Measurements from ENCODE around the gene TTC39B.

The TTC39B gene

GRCh38 chr9:15182730-15183129 is 124.3 kb downstream of the TTC39B start:
- H2AFZ ChIP-seq (ENCODE audit: low read length, unreplicated experiment): no peak overlapping the region

GRCh38 chr9:15182101-15182551 is 124.9 kb downstream of the TTC39B start:
- Histone ChIP-seq H3K4me1 (ENCODE audit: control insufficient read depth, insufficient read depth, low read length, unreplicated experiment) (no peaks in the 10 kb centered on the region), H3K27me3 (ENCODE audit: insufficient read depth, low read length) (no peaks in the 10 kb centered on the region), H3K27ac (ENCODE audit: low read depth, low read length) (no peak overlapping the region), H3K79me2 (ENCODE audit: control insufficient read depth, insufficient read depth, low read length, unreplicated experiment) (no peaks in the 10 kb centered on the region), H3K4me3 (ENCODE audit: low read depth, low read length) (no peak overlapping the region), H3K36me3 (ENCODE audit: insufficient read depth, low read length) (peaks cover 15% of the 10 kb centered on the region), H2AFZ (ENCODE audit: low read length, unreplicated experiment) (no peak overlapping the region)

More at GRCh38 chr9:15182730-15183129, 124.3 kb downstream of the TTC39B start:
- no peaks in the 10 kb centered on the region for H3K27me3 ChIP-seq (ENCODE audit: insufficient read depth, low read length)
- no peaks in the 10 kb centered on the region for H3K4me1 ChIP-seq (ENCODE audit: control insufficient read depth, insufficient read depth, low read length, unreplicated experiment)
- no peaks in the 10 kb centered on the region for H3K79me2 ChIP-seq (ENCODE audit: control insufficient read depth, insufficient read depth, low read length, unreplicated experiment)
- H3K4me3 ChIP-seq (ENCODE audit: low read depth, low read length): no peak overlapping the region
- peaks cover 15% of the 10 kb centered on the region for H3K36me3 ChIP-seq (ENCODE audit: insufficient read depth, low read length)
- no peak overlapping the region for H3K27ac ChIP-seq (ENCODE audit: low read depth, low read length)

GRCh38 chr9:15180124-15180523 is 126.9 kb downstream of the TTC39B start:
- no peak overlapping the region for H3K27ac ChIP-seq (ENCODE audit: low read depth, low read length)
- no peaks in the 10 kb centered on the region for H3K4me1 ChIP-seq (ENCODE audit: control insufficient read depth, insufficient read depth, low read length, unreplicated experiment)
- H3K36me3 ChIP-seq (ENCODE audit: insufficient read depth, low read length): peaks cover 18% of the 10 kb centered on the region
- H3K79me2 ChIP-seq (ENCODE audit: control insufficient read depth, insufficient read depth, low read length, unreplicated experiment): no peaks in the 10 kb centered on the region
- no peak overlapping the region for H2AFZ ChIP-seq (ENCODE audit: low read length, unreplicated experiment)
- no peak overlapping the region for H3K4me3 ChIP-seq (ENCODE audit: low read depth, low read length)
- H3K27me3 ChIP-seq (ENCODE audit: insufficient read depth, low read length): no peaks in the 10 kb centered on the region

- Histone ChIP-seq H3K36me3 (ENCODE audit: insufficient read depth, low read length) (peaks cover 23% of the 10 kb centered on the region), H2AFZ (ENCODE audit: low read length, unreplicated experiment) (no peak overlapping the region), H3K79me2 (ENCODE audit: control insufficient read depth, insufficient read depth, low read length, unreplicated experiment) (no peaks in the 10 kb centered on the region), H3K27ac (ENCODE audit: low read depth, low read length) (no peak overlapping the region), H3K4me1 (ENCODE audit: control insufficient read depth, insufficient read depth, low read length, unreplicated experiment) (no peaks in the 10 kb centered on the region), H3K27me3 (ENCODE audit: insufficient read depth, low read length) (no peaks in the 10 kb centered on the region), H3K4me3 (ENCODE audit: low read depth, low read length) (no peak overlapping the region)
Measured at GRCh38 chr9:15178631-15179030, 128.4 kb downstream of the TTC39B start.

GRCh38 chr9:15176836-15177235 is 130.2 kb downstream of the TTC39B start:
- H3K36me3 ChIP-seq (ENCODE audit: insufficient read depth, low read length): peaks cover 18% of the 10 kb centered on the region
- no peak overlapping the region for H2AFZ ChIP-seq (ENCODE audit: low read length, unreplicated experiment)
- no peaks in the 10 kb centered on the region for H3K79me2 ChIP-seq (ENCODE audit: control insufficient read depth, insufficient read depth, low read length, unreplicated experiment)
- H3K4me1 ChIP-seq (ENCODE audit: control insufficient read depth, insufficient read depth, low read length, unreplicated experiment): no peaks in the 10 kb centered on the region
- H3K27ac ChIP-seq (ENCODE audit: low read depth, low read length): no peak overlapping the region
- H3K27me3 ChIP-seq (ENCODE audit: insufficient read depth, low read length): no peaks in the 10 kb centered on the region
- H3K4me3 ChIP-seq (ENCODE audit: low read depth, low read length): no peak overlapping the region

- Histone ChIP-seq H3K27me3 (ENCODE audit: insufficient read depth, low read length) (no peaks in the 10 kb centered on the region), H3K4me1 (ENCODE audit: control insufficient read depth, insufficient read depth, low read length, unreplicated experiment) (peaks cover 20% of the 10 kb centered on the region), H3K4me3 (ENCODE audit: low read depth, low read length) (no peak overlapping the region), H3K36me3 (ENCODE audit: insufficient read depth, low read length) (peaks cover 3% of the 10 kb centered on the region; the same call in 1 of the 2 replicates), H3K27ac (ENCODE audit: low read depth, low read length) (no peak overlapping the region), H2AFZ (ENCODE audit: low read length, unreplicated experiment) (no peak overlapping the region), H3K79me2 (ENCODE audit: control insufficient read depth, insufficient read depth, low read length, unreplicated experiment) (no peaks in the 10 kb centered on the region)
Measured at GRCh38 chr9:15163931-15164330, 143.1 kb downstream of the TTC39B start.

- Histone ChIP-seq H3K36me3 (ENCODE audit: insufficient read depth, low read length) (peaks cover 3% of the 10 kb centered on the region; the same call in 1 of the 2 replicates), H3K27me3 (ENCODE audit: insufficient read depth, low read length) (no peaks in the 10 kb centered on the region), H3K4me3 (ENCODE audit: low read depth, low read length) (no peak overlapping the region), H3K4me1 (ENCODE audit: control insufficient read depth, insufficient read depth, low read length, unreplicated experiment) (peaks cover 41% of the 10 kb centered on the region), H3K79me2 (ENCODE audit: control insufficient read depth, insufficient read depth, low read length, unreplicated experiment) (no peaks in the 10 kb centered on the region), H2AFZ (ENCODE audit: low read length, unreplicated experiment) (no peak overlapping the region), H3K27ac (ENCODE audit: low read depth, low read length) (no peak overlapping the region)
Measured at GRCh38 chr9:15161753-15162152, 145.3 kb downstream of the TTC39B start.

GRCh38 chr9:15160673-15161072 is 146.3 kb downstream of the TTC39B start:
- Histone ChIP-seq H2AFZ (ENCODE audit: low read length, unreplicated experiment) (no peak overlapping the region), H3K4me3 (ENCODE audit: low read depth, low read length) (no peak overlapping the region), H3K36me3 (ENCODE audit: insufficient read depth, low read length) (peaks cover 3% of the 10 kb centered on the region; the same call in 1 of the 2 replicates), H3K27me3 (ENCODE audit: insufficient read depth, low read length) (no peaks in the 10 kb centered on the region), H3K79me2 (ENCODE audit: control insufficient read depth, insufficient read depth, low read length, unreplicated experiment) (no peaks in the 10 kb centered on the region), H3K27ac (ENCODE audit: low read depth, low read length) (peak overlapping the region; percentile 66), H3K4me1 (ENCODE audit: control insufficient read depth, insufficient read depth, low read length, unreplicated experiment) (peaks cover 52% of the 10 kb centered on the region)

GRCh38 chr9:15158064-15158463 is 149.0 kb downstream of the TTC39B start:
- Histone ChIP-seq H3K27me3 (ENCODE audit: insufficient read depth, low read length) (no peaks in the 10 kb centered on the region), H2AFZ (ENCODE audit: low read length, unreplicated experiment) (no peak overlapping the region), H3K4me3 (ENCODE audit: low read depth, low read length) (no peak overlapping the region), H3K4me1 (ENCODE audit: control insufficient read depth, insufficient read depth, low read length, unreplicated experiment) (peaks cover 59% of the 10 kb centered on the region), H3K79me2 (ENCODE audit: control insufficient read depth, insufficient read depth, low read length, unreplicated experiment) (no peaks in the 10 kb centered on the region), H3K27ac (ENCODE audit: low read depth, low read length) (peak overlapping the region; percentile 89), H3K36me3 (ENCODE audit: insufficient read depth, low read length) (peaks cover 3% of the 10 kb centered on the region; the same call in 1 of the 2 replicates)

GRCh38 chr9:15157381-15157780 is 149.6 kb downstream of the TTC39B start:
- H3K27me3 ChIP-seq (ENCODE audit: insufficient read depth, low read length): no peaks in the 10 kb centered on the region
- H3K36me3 ChIP-seq (ENCODE audit: insufficient read depth, low read length): peaks cover 3% of the 10 kb centered on the region; the same call in 1 of the 2 replicates
- H3K4me1 ChIP-seq (ENCODE audit: control insufficient read depth, insufficient read depth, low read length, unreplicated experiment): peaks cover 59% of the 10 kb centered on the region
- peak overlapping the region; percentile 89 for H3K27ac ChIP-seq (ENCODE audit: low read depth, low read length)
- H3K4me3 ChIP-seq (ENCODE audit: low read depth, low read length): no peak overlapping the region
- H2AFZ ChIP-seq (ENCODE audit: low read length, unreplicated experiment): no peak overlapping the region
- no peaks in the 10 kb centered on the region for H3K79me2 ChIP-seq (ENCODE audit: control insufficient read depth, insufficient read depth, low read length, unreplicated experiment)

- Histone ChIP-seq H3K27me3 (ENCODE audit: insufficient read depth, low read length) (no peaks in the 10 kb centered on the region), H3K36me3 (ENCODE audit: insufficient read depth, low read length) (peaks cover 3% of the 10 kb centered on the region; the same call in 1 of the 2 replicates), H3K4me3 (ENCODE audit: low read depth, low read length) (no peak overlapping the region), H3K79me2 (ENCODE audit: control insufficient read depth, insufficient read depth, low read length, unreplicated experiment) (no peaks in the 10 kb centered on the region), H2AFZ (ENCODE audit: low read length, unreplicated experiment) (no peak overlapping the region), H3K4me1 (ENCODE audit: control insufficient read depth, insufficient read depth, low read length, unreplicated experiment) (peaks cover 61% of the 10 kb centered on the region), H3K27ac (ENCODE audit: low read depth, low read length) (peak overlapping the region; percentile 89)
Measured at GRCh38 chr9:15156241-15156640, 150.8 kb downstream of the TTC39B start.
